ENCODE results near the gene AIFM3.

GRCh38 chr22:20983081-20983771 lies 16.2 kb downstream of the AIFM3 start:
- TF ChIP-seq CTCF (IDR thresholded peaks at IDR 0.05; ENCODE audit: poor library complexity, severe bottlenecking), result no peak
- TF ChIP-seq POLR2AphosphoS5 (IDR thresholded peaks at IDR 0.05), result no peak
- no peak for TF ChIP-seq EP300 (conservative IDR thresholded peaks at IDR 0.05; ENCODE audit: poor library complexity, severe bottlenecking)
- no peak for TF ChIP-seq REST (IDR thresholded peaks at IDR 0.05; ENCODE audit: borderline replicate concordance)
- TF ChIP-seq SMC3 (conservative IDR thresholded peaks at IDR 0.05; ENCODE audit: poor library complexity), result no peak
- TF ChIP-seq EZH2 (IDR thresholded peaks at IDR 0.05; ENCODE audit: borderline replicate concordance, insufficient read depth, low read length, poor library complexity, severe bottlenecking), result no peak

Measured in neural cell (in vitro differentiated cells).